ENCODE measurements around the gene C1RL. TPM values are rescaled to one million over a fixed set of nuclear protein-coding genes. Genes with fewer than 3 reads are reported as not detected.

The C1RL gene
- total RNA-seq, 4 donors from 2014 or later = 64.8 to 159 (median 88.2) TPM

DNA sequence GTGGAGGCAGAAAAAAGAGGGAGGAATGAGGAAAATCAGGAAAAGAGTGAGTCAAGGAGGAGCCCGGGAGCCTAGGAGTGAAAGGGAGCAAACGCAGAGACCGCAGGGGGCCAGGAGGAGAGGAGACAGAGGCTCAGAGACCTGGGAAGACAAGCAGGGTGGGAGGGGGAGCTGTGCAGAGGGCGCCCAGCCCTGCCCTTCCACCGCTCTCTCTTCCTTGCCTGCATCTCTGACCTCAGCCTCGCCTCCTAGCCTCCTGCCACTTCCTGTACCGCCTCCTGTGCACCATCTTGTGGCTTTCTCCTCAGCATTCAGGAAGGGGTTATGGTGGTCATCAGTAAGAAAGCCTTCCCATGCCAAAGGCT, 22.5 kb upstream of the C1RL start:
- peak overlapping the region in 3 of 4 donors; percentile 74 to 78 (median 75) for H3K27ac ChIP-seq (replicated peaks in 1 of 4)
- peaks cover 0 to 34% (median 18%) of the 10 kb centered on the region in 4 donors for H3K36me3 ChIP-seq
- H3K27me3 ChIP-seq = no peaks in the 10 kb centered on the region
- peaks cover 30 to 39% (median 33%) of the 10 kb centered on the region in 4 donors for H3K4me1 ChIP-seq
- 62% methylated on average over 7 of the region's 7 CpGs for WGBS
- TF ChIP-seq, protein P1, sequence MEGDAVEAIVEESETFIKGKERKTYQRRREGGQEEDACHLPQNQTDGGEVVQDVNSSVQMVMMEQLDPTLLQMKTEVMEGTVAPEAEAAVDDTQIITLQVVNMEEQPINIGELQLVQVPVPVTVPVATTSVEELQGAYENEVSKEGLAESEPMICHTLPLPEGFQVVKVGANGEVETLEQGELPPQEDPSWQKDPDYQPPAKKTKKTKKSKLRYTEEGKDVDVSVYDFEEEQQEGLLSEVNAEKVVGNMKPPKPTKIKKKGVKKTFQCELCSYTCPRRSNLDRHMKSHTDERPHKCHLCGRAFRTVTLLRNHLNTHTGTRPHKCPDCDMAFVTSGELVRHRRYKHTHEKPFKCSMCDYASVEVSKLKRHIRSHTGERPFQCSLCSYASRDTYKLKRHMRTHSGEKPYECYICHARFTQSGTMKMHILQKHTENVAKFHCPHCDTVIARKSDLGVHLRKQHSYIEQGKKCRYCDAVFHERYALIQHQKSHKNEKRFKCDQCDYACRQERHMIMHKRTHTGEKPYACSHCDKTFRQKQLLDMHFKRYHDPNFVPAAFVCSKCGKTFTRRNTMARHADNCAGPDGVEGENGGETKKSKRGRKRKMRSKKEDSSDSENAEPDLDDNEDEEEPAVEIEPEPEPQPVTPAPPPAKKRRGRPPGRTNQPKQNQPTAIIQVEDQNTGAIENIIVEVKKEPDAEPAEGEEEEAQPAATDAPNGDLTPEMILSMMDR (IDR thresholded peaks at IDR 0.05) = no peak
- TF ChIP-seq POLR2A (IDR thresholded peaks at IDR 0.05; ENCODE audit: low read depth) = no peak
- TF ChIP-seq EP300 (IDR thresholded peaks at IDR 0.05) = no peak
- TF ChIP-seq POLR2AphosphoS5 (IDR thresholded peaks at IDR 0.05) = no peak
- intact Hi-C loops (cut with DNase I) = no loop called here
- no peak for DNase-seq (ENCODE audit: extremely low spot score)
- H3K4me3 ChIP-seq = peak overlapping the region; percentile 66 to 79 (median 72)
- no peaks in the 10 kb centered on the region for H3K9me3 ChIP-seq

DNA sequence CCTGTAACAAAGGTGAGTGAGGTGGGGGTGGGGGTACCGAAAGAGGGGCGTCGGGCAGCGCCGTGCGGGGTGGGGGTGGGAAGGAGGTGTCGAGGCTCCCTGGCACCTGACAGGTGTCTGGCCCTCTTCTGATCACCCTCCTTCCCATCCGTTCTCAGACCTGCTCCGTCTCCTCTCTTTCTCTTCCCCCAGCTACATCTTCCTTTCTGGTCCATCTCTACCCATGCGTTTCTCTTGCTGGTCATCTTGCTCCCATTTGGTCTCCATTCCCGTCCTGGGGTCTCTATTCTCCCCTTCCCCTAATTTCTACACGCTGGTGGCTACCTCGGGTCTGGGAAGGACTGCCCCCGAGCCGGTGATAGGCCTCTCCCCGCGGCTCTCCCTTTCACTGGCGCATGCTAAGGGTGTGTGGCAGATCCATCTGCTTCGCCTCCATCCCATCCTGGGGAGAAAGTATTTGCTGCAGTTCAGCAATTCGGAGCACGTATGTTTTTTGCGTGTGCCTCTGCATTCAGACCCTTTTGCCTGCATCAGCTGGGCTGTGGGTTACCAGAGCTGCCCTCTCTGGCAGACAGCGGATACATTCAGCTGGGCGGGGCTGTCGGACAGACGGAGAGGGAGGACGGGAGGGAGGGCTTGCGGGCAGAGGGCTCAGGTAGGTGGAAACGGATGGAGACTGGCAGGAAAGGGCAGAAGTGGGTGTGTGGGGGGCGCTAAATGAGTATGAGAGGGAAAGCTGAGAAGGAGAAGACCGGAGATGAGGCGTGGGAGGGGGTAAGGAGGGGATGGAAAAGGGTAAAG, 21.9 kb upstream of the C1RL start:
- TF ChIP-seq EP300 (IDR thresholded peaks at IDR 0.05) = no peak
- TF ChIP-seq, protein P1 (IDR thresholded peaks at IDR 0.05) = no peak
- TF ChIP-seq POLR2A (IDR thresholded peaks at IDR 0.05; ENCODE audit: low read depth) = no peak
- TF ChIP-seq POLR2AphosphoS5 (IDR thresholded peaks at IDR 0.05) = no peak
- Histone ChIP-seq H3K4me1 (peaks cover 30 to 39% (median 33%) of the 10 kb centered on the region in 4 donors), H3K36me3 (peaks cover 0 to 28% (median 13%) of the 10 kb centered on the region in 4 donors), H3K27me3 (no peaks in the 10 kb centered on the region), H3K4me3 (peak overlapping the region; percentile 66 to 79 (median 72)), H3K9me3 (no peaks in the 10 kb centered on the region), H3K27ac (replicated peaks in 1 of 4) (peak overlapping the region; percentile 66 to 78 (median 74))
- 3% methylated on average over 31 of the region's 32 CpGs for WGBS
- intact Hi-C loops (cut with DNase I) = no loop called here
- no peak for DNase-seq (ENCODE audit: extremely low spot score)

DNA sequence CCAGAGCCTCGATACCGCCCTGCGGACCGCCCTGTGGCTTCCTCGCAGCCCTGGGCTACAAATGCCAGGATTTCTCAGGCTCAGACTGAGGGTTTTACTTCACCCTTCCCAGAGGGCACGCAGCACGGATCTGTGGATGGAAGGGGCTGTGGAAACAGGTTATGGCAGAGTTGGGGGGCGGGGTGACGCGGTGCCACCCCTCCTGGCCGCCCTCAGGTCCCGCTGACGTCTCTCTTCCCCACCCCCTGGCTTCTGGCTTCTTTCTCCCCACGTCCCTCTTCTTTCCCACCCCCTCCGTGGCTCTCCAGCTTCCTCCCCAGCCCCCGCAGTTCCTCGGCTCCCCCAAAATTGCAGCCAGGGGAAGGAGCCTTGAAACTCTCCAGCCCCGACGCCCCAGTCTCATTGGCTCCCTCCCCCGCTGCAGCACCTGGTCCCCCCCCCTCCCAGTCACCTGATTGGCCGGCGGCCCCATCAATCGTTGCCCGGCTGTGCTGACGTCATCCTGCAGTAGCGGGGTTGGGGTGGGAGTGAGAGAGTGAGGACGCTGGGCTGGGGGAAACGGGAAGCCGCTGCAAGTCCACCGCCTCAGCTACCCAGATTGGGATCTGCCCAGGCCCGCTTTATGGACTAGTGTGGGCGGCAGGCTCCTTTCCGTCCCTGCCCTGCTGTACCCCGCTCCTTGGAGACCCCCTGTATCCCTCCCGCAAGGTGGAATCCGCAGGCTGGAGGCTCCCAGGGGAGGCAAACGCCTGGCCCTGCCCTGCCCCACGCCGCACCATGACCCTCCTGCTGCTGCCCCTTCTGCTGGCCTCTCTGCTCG, 21.1 kb upstream of the C1RL start, which contains the start of gene CLSTN3:
Gene CLSTN3, plus strand, starts transcription at position 500 of the 820 bp plus-strand sequence. Its CDS starts 278 bp downstream, at position 778.
- intact Hi-C loops (cut with DNase I) = no loop called here
- H3K4me1 ChIP-seq = peaks cover 30 to 39% (median 33%) of the 10 kb centered on the region in 4 donors
- peak within 1 kb of the TSS; percentile 66 to 78 (median 74) for H3K27ac ChIP-seq (replicated peaks in 1 of 4)
- peak within 1 kb of the TSS; percentile 66 to 79 (median 72) for H3K4me3 ChIP-seq
- H3K9me3 ChIP-seq = no peaks in the 10 kb centered on the region
- peak; percentile 42 to 68 for TF ChIP-seq POLR2AphosphoS5 (IDR thresholded peaks at IDR 0.05)
- TF ChIP-seq, protein P1 (IDR thresholded peaks at IDR 0.05) = no peak
- WGBS = under 1% methylated on average over 22 of the region's 40 CpGs
- DNase-seq (ENCODE audit: extremely low spot score) = peak; percentile 97
- peaks cover 0 to 20% (median 10%) of the 10 kb centered on the region in 4 donors for H3K36me3 ChIP-seq
- no peaks in the 10 kb centered on the region for H3K27me3 ChIP-seq

DNA sequence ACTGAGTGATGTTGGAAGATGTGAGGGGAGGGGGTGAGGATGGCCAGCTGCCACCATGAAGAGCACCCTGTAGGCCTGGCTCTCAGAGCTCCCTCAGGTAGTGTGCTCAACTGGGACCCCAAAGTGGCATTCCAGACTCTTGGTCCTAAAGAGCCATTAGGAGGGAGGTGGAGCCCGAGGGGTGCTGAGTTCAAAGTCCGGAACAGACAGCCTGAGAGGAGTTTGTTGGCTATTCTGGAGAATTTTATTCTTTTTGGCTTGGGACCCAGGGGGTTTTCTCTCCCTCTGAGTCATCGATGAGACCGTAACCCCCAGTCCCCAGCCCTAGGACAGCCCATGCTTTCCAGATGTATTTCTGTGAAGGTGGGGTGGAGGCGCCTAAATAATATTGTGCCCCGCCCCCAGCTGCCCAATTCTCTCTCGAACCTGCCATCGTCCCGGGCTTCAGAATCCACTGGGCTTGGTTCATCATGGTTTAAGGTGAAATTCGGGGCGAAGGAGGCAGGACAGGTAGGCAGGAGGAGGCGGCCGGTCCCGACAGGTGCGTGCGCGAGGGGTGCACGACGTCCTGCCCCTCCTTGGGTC, 20.4 kb upstream of the C1RL start:
- H3K27ac ChIP-seq (replicated peaks in 1 of 4) = peak overlapping the region; percentile 66 to 78 (median 74)
- peaks cover 0 to 13% (median 6%) of the 10 kb centered on the region in 4 donors for H3K36me3 ChIP-seq

More for the DNA sequence above, 20.4 kb upstream of the C1RL start:
- TF ChIP-seq EP300 (IDR thresholded peaks at IDR 0.05) (no peak), POLR2AphosphoS5 (IDR thresholded peaks at IDR 0.05) (no peak), POLR2A (IDR thresholded peaks at IDR 0.05; ENCODE audit: low read depth) (no peak)
- TF ChIP-seq, protein P1 (IDR thresholded peaks at IDR 0.05) = no peak
- no peaks in the 10 kb centered on the region for H3K27me3 ChIP-seq
- DNase-seq (ENCODE audit: extremely low spot score) = no peak
- peaks cover 30 to 39% (median 33%) of the 10 kb centered on the region in 4 donors for H3K4me1 ChIP-seq
- intact Hi-C loops (cut with DNase I) = no loop called here
- WGBS = 10% methylated on average over 10 of the region's 19 CpGs
- H3K9me3 ChIP-seq = no peaks in the 10 kb centered on the region
- H3K4me3 ChIP-seq = peak overlapping the region; percentile 66 to 79 (median 72)

Data from esophagus muscularis mucosa (tissue), 4 donors.